ENCODE measurements around the gene ATP6V0A1. TPM values are rescaled to one million over a fixed set of nuclear protein-coding genes. Genes with fewer than 3 reads are reported as not detected.
"Not testable (repeated sequence)": the region's sequence is repeated elsewhere in the genome, so short reads cannot be mapped to it uniquely, and the experiment has no call there.

Gene ATP6V0A1
- total RNA-seq, 2 donors from 2014 or later, result 78.0 to 80.3 TPM

- no peaks in the 10 kb centered on the region for H3K27me3 ChIP-seq (replicated peaks; ENCODE audit: insufficient read depth)
- no peak for TF ChIP-seq CTCF (IDR thresholded peaks at IDR 0.05)
- no peaks in the 10 kb centered on the region for H3K9me3 ChIP-seq
- no peak overlapping the region for H3K27ac ChIP-seq
- H3K4me3 ChIP-seq, result no peak overlapping the region
- WGBS, result 89% methylated on average over 39 of the region's 39 CpGs
- H3K4me1 ChIP-seq (replicated peaks), result no peaks in the 10 kb centered on the region
- intact Hi-C loops (cut with DNase I), result no loop called here
- H3K36me3 ChIP-seq, result no peaks in the 10 kb centered on the region
- DNase-seq (ENCODE audit: low spot score), result no peak
Observed at GRCh38 chr17:42543190-42544079, 84.8 kb downstream of the ATP6V0A1 start.

GRCh38 chr17:42544874-42545283 is 86.2 kb downstream of the ATP6V0A1 start:
- no peak for DNase-seq (ENCODE audit: low spot score)
- no peaks in the 10 kb centered on the region for H3K4me1 ChIP-seq (replicated peaks)
- no peaks in the 10 kb centered on the region for H3K36me3 ChIP-seq
- WGBS, result 78% methylated on average over 8 of the region's 8 CpGs
- TF ChIP-seq CTCF (IDR thresholded peaks at IDR 0.05) (no peak), POLR2A (IDR thresholded peaks at IDR 0.05) (no peak), POLR2AphosphoS5 (IDR thresholded peaks at IDR 0.05) (no peak)
- intact Hi-C loops (cut with DNase I), result no loop called here
- H3K27ac ChIP-seq, result no peak overlapping the region
- H3K4me3 ChIP-seq, result no peak overlapping the region
- no peaks in the 10 kb centered on the region for H3K27me3 ChIP-seq (replicated peaks; ENCODE audit: insufficient read depth)
- no peaks in the 10 kb centered on the region for H3K9me3 ChIP-seq

GRCh38 chr17:42545755-42546505 is 87.3 kb downstream of the ATP6V0A1 start:
- intact Hi-C loops (cut with DNase I); DNase-seq (ENCODE audit: low spot score); H3K9me3 ChIP-seq; H3K4me1 ChIP-seq (replicated peaks); H3K4me3 ChIP-seq; H3K36me3 ChIP-seq; H3K27ac ChIP-seq; H3K27me3 ChIP-seq (replicated peaks; ENCODE audit: insufficient read depth): not testable (repeated sequence)
- 88% methylated on average over 9 of the region's 9 CpGs for WGBS

GRCh38 chr17:42547001-42547461 is 88.4 kb downstream of the ATP6V0A1 start:
- no peaks in the 10 kb centered on the region for H3K4me1 ChIP-seq (replicated peaks)
- no peak for DNase-seq (ENCODE audit: low spot score)
- intact Hi-C loops (cut with DNase I), result no loop called here
- no peak for TF ChIP-seq POLR2AphosphoS5 (IDR thresholded peaks at IDR 0.05)
- no peak for TF ChIP-seq POLR2A (IDR thresholded peaks at IDR 0.05)
- no peak for TF ChIP-seq CTCF (IDR thresholded peaks at IDR 0.05)
- H3K4me3 ChIP-seq, result no peak overlapping the region
- H3K27ac ChIP-seq, result no peak overlapping the region
- no peaks in the 10 kb centered on the region for H3K27me3 ChIP-seq (replicated peaks; ENCODE audit: insufficient read depth)
- 71% methylated on average over 23 of the region's 23 CpGs for WGBS
- no peaks in the 10 kb centered on the region for H3K36me3 ChIP-seq
- H3K9me3 ChIP-seq, result no peaks in the 10 kb centered on the region

GRCh38 chr17:42547698-42548069 is 89.0 kb downstream of the ATP6V0A1 start:
- DNase-seq (ENCODE audit: low spot score), result no peak

More at GRCh38 chr17:42547698-42548069, 89.0 kb downstream of the ATP6V0A1 start:
- WGBS, result 87% methylated on average over 14 of the region's 14 CpGs
- no peak overlapping the region for H3K4me3 ChIP-seq
- H3K9me3 ChIP-seq, result no peaks in the 10 kb centered on the region
- no peaks in the 10 kb centered on the region for H3K4me1 ChIP-seq (replicated peaks)
- no peaks in the 10 kb centered on the region for H3K36me3 ChIP-seq
- intact Hi-C loops (cut with DNase I), result no loop called here
- H3K27ac ChIP-seq, result no peak overlapping the region
- no peaks in the 10 kb centered on the region for H3K27me3 ChIP-seq (replicated peaks; ENCODE audit: insufficient read depth)
- no peak for TF ChIP-seq POLR2A (IDR thresholded peaks at IDR 0.05)
- TF ChIP-seq POLR2AphosphoS5 (IDR thresholded peaks at IDR 0.05), result no peak
- no peak for TF ChIP-seq CTCF (IDR thresholded peaks at IDR 0.05)
